GM18909 (cell line): ENCODE measurements around the gene PTCD1.
A peak's percentile ranks its signal among the peaks of the same experiment; 100 is the strongest.

ENCODE experiments used
- ATAC-seq: cut with Tn5 transposase; IDR thresholded peaks from one replicate; pipeline ENCODE4 v1.9.1; 2021; ENCODE audit warnings: mild to moderate bottlenecking; ENCODE audit not compliant: unreplicated experiment, poor library complexity

Gene PTCD1

DNA sequence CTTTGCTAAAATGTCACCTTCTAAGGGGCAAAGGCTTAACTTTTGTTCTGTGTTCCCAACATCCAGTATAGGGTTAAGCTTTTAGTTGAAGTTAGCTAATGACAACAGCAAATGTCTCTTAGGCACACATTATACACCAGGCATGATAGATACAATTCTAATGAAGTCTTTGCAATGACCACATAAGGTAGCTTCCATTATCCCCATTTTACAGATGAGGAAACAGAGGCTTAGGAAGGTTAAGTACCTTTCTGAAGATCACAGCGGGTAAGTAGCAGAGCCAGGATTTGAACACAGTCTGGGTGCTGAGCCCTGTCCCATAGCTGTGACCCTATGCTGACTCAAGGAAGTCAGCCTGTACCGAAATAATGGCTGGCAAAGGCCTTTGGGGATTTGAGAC is 28.0 kb downstream of the PTCD1 start:
- ATAC-seq, result no peak

GRCh38 chr7:99409806-99410205 is 28.8 kb downstream of the PTCD1 start:
- no peak for ATAC-seq

GRCh38 chr7:99409192-99409572 is 29.4 kb downstream of the PTCD1 start:
- ATAC-seq, result peak; percentile 5

DNA sequence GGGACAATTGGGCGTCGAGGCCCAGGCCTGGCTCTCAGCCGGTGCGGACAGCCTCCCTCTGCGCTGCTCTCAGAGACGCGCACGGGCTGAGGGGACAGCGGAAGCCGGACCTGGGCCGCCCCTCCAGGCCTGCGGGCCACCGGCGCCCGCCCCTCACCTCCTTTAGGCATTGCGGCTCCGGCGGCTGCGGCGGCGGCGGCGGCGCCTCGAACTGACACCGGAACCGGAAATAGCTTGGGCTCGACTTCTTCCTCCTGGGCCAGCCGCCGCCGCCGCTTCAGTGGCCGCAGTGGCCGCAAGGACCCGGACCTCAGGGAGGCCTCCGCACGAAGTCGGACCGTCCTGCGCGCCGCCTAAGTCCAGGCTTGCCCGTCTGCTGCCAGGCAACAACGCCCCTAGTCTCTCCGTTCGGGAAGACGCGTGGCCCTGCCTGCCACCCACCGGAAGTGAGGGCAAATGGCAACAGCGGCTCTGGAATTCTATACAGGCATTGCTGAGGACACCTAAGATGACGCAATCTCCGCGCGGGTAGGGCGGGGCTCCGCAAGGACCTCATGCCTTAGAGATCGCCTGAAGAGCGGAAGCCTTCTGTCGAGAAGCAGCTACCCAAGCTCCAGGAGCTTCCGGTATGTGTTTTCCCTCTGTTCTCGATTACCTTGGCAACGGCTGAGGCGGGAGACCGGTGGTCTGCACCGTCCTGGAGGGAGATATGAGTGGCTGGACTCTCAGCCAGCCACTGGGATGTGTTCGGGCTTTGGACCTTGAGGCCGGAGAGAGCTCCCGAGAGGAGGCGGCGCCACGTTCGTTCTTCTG is 30.0 kb downstream of the PTCD1 start, which contains the start of the genes BUD31 and PDAP1:
Gene BUD31 (plus strand): TSS at position 591 of the 813 bp plus-strand sequence. CDS start 2,124 bp downstream, outside the sequence.
Gene PDAP1 (minus strand): TSS at position 219 of the 813 bp plus-strand sequence. CDS start 49 bp downstream, at position 170.
- peak; percentile 81 for ATAC-seq

DNA sequence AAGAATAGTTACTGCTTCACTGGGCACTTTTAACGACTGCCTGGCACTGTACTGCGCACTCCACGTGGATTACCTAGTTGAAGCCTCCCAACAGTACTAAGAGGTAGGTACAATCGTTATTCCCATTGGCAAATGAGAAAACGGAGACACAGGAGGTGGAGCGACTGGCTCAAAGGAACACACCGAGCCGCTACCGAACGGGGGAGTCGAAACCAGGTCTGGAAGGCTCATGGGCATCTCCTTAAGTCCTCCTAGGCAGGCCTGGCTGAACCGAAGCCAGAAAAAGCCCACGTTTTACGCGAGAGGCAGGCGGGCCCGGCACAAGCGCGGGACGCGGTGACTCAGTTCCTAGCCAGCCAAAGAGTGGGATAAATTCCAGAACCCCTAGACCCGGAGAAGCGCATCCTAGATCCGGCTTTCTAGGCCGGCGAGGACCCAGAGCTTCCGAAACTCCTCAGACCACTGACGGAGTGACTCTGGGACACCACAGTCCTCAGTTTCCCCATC is 30.7 kb downstream of the PTCD1 start:
- peak; percentile 4 for ATAC-seq

DNA sequence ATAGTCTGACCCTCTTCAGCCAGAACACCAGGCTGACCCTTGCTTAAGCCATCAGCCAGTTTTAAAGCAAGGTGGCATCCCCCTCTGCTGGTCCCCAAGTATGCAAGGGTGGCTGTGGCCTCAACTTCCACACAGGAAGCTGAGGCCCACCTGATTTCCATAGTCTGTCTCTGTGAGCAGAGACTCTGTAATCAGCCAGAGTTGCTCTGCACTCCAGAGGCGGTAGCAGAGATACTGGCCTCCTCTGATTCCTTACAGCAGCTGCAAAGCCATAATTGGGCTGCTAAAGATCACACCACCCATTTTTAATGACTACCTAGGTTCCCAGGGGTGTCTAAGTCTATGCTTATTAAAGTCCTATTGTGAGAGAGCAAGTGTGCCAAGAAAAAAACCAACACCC is 32.0 kb downstream of the PTCD1 start:
- no peak for ATAC-seq

DNA sequence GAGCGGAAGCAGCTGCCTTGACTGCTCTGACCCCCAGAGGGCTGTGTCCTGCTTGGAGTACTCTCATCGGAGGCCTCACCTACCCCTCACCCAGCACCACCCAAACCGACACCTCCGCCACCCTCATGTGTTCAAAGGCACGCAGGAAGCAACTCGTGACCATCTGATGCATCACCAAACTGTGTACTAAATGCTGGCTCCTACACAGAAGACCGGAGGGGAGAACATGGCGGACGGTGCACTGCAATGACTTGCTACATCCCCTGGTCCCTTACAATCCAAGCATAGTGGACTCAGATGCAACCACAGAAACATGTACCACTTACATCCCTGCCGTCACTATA is 33.6 kb downstream of the PTCD1 start:
- ATAC-seq, result no peak

DNA sequence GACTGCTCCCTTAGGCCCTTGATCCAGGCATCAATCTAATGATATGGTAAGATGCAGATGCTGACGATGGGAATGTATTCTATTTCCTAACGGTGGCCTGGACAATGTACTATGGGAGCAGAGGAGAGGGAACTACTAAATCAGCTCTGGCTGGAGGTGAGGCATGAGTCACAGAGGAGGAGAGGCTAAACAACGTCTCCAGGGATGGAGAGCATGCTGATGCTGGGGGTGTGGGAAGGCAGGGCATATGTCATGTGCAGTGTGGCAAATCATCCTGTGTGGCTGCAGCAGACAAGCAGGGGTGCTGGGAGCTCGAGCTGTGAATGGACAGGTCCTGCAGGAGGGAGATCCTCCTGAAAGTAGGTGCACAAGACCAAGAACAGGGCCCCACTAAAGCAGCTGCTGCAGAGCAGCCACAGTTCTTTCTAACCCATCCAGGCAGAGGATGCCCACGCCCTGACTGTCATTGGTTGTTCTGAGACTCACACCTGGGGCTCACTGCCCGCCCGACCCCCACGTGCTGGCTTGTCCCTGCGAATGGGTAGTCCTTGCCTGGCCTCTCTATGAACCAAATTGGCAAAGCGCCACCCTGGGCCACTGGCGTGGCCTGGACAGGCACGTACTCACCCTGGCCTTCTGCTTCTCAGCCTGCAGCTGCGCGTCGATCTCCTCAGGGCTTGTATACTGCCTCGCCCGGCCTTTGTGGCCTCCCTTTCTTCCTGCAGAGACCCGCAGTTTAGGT is 34.2 kb downstream of the PTCD1 start:
- ATAC-seq, result no peak

GRCh38 chr7:99403764-99404163 is 34.8 kb downstream of the PTCD1 start:
- no peak for ATAC-seq

- ATAC-seq, result no peak
Observed at GRCh38 chr7:99402854-99403253, 35.7 kb downstream of the PTCD1 start.

GRCh38 chr7:99399597-99399996 is 39.0 kb downstream of the PTCD1 start:
- ATAC-seq, result no peak

DNA sequence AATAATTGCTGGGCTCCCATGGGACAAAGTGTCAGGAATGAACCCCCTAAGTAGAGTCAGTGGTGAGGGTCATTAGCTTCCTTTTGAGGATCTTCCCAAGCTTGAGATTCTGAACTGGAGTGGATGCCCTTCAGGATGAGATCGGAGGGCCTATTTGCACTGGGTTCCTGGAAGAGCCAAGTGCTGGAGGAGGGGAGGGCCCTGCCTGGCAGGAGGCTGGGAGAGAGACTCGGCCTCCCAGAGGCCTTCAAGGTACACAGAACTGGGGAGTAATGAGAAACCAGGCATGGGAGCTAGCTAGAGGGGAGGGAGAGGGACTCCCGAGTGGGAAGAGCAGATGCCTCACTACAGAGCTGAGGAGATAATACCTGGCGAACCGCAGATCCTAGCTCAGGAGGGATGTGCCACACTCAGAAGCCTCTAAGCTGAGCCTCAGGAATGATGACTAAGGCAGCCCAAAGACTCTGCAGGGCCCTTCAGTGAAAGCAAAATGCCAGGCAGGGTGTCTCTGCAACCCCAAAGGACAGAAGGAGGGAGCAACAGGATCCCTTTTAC is 39.6 kb downstream of the PTCD1 start:
- ATAC-seq, result no peak

DNA sequence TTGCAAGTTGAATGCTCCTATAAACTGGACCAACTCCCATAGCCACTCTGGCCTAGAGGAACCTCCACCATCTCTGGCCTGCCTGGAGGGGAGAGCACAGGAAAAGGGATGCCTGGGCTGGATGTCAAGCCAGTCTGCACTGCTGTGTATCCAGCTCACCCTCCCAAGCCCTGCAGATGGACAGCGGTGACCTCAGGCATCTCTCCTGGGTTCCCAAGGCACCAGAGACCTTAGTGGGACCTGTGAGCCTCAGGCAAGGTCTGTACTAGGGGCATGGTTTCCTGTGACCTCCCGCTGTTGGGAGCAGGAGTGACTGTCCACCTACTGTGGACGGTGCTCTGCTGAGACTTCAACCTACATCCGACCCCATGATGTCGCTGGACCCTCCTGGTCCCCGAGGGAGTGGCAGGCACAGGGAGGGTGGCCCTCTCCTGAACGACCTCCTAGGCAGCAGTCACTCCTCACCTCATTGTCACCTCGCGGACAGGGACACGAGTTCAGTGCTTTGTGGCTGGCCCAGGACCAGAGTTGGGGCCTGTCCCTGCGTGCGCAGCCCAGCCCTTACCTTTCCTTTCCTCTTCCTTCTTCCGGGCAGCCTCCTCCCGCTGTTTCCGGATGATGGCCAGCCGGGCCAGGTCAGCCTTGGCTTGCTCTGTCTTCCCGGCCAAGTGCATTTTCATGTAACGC is 41.2 kb downstream of the PTCD1 start:
- no peak for ATAC-seq

DNA sequence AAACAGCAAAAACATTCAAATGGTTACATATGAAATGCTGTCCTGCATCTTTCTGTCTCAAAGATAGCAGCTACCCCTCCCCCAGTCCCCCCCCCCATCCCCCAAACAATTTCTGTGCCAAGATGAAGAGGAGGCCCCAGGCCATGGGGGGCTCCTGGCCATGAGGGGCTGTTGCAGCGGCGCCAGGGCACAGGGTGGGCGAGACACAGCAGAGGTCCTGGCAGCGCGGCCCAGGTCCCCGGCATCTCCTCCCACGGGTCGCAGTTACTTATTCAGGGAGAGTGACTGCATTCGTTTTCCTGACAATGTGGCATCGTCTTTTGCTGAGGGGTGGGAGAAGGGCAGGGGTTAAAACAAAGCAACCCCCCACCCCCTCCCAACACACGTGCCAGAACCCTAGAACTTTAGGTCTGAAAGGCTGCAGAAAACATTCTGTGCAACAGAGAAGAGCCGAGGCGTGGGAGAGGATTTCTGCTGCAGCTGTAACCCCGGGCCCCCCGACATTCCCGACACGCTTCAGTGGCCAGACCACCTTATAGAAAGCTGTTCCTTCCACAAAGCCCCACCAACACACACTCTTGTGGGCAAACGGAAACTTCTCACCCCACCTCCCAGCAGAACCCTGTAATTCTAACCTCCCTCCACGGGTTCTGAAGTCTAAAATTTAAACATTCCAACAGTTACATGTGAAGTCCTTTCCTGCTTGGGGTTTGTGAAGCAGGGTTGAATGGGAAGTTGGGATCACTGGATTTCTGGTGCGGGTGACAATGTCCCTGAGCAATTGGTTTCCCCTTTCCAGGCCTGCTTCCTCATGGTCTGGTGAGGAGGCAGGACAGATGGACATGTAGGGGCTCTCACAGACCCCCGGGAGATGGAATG is 41.9 kb downstream of the PTCD1 start:
- no peak for ATAC-seq

DNA sequence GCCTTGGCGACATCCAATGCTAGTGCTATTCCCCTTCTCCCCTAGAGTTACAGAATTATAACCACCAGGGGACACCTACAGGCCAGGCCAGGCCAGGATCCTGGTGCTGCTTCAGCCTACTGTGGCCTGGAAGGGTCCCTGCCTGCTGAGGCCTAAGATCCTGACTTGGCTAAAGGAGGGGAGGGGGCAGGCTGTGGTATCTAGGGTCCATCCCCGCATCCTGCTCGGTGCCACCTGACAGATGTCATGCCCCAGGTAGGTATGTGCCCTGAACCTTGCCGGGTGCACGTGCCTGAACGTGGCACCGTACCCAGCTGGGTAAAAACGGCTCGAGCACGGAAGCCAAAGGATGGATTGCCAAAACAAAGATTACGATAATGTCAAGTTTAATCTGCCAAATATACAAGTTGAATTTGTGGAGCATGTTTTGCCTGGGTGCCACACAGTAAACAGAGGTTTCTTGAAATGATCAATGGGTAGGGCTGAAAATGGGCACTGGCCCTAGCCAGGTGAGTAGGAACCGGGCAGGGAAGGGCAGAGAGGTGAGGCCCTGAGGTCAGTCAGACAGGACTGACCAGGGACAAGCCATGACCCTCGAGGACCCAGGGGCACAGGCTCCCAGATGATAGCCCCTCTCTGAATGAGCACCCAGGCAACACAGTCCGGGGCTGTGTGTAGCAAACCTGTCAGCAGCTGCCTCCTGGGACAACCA is 42.8 kb downstream of the PTCD1 start:
- ATAC-seq, result no peak

DNA sequence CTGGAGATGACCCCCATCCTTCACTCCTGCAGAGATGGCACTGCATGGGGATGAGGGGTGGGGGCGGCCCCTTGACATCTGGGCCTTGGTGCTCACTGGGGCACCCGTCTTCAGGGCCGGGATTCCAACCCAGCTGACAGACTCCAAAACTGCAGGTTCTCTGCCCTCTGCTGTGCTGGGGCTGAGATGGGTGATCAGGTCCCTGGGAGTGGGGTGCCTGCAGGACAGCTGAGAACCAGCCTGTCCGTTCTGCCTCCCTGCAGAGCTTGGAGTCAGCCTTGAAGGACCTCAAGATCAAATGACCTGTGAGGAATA is 44.5 kb downstream of the PTCD1 start:
- no peak for ATAC-seq

GRCh38 chr7:99393355-99394187 is 45.0 kb downstream of the PTCD1 start:
- ATAC-seq, result no peak

- peak; percentile 44 for ATAC-seq
Observed at GRCh38 chr7:99392659-99393354, 45.8 kb downstream of the PTCD1 start.
